DND-41 (cell line): ENCODE results near the gene BNC2.

Experiments used
- ATAC-seq: fragments of 200-7000 bp; cut with Tn5 transposase; 3 replicates; pipeline ENCODE4 v1.9.1; 2021; ENCODE audit warnings: low read depth; ENCODE audit not compliant: insufficient read depth
- DNase-seq: peaks from one replicate; pipeline ENCODE4 v3.0.0-alpha.2; 2020
- H2AFZ ChIP-seq: 2 replicates; pipeline ENCODE4 v1.6.0; 2012; ENCODE audit warnings: low read depth, low read length
- H3K27ac ChIP-seq: 2 replicates; pipeline ENCODE4 v1.5.1; 2012; ENCODE audit warnings: low read length, inconsistent platforms
- H3K27me3 ChIP-seq: fragments of 200-600 bp; sonication (generic); 2 replicates; pipeline ENCODE4 v1.6.0; 2012; ENCODE audit warnings: low read length, mild to moderate bottlenecking, inconsistent platforms; ENCODE audit not compliant: insufficient read depth, poor library complexity
- H3K36me3 ChIP-seq: 2 replicates; pipeline ENCODE4 v1.5.1; 2012; ENCODE audit warnings: low read length, inconsistent platforms; ENCODE audit not compliant: insufficient read depth
- H3K4me1 ChIP-seq: 2 replicates; pipeline ENCODE4 v1.5.1; 2012; ENCODE audit warnings: mild to moderate bottlenecking, low read length; ENCODE audit not compliant: insufficient read depth
- H3K4me2 ChIP-seq: 2 replicates; pipeline ENCODE4 v1.6.0; 2012; ENCODE audit warnings: mild to moderate bottlenecking, moderate library complexity, low read length, inconsistent platforms; ENCODE audit not compliant: insufficient read depth
- H3K4me3 ChIP-seq, 2 experiments: fragments of 200-600 bp in 1 of 2; shearing (Covaris generic) in 1 of 2; 2 replicates each; pipeline ENCODE4 v1.5.1; 2012 to 2016; ENCODE audit warnings: inconsistent platforms in 2 of 2, low read length in 2 of 2, mild to moderate bottlenecking in 2 of 2, low read depth in 1 of 2, moderate library complexity in 1 of 2
- H3K79me2 ChIP-seq: 2 replicates; pipeline ENCODE4 v1.6.0; 2012; ENCODE audit warnings: low read length, inconsistent platforms; ENCODE audit not compliant: insufficient read depth
- H3K9ac ChIP-seq: 2 replicates; pipeline ENCODE4 v1.6.0; 2012; ENCODE audit warnings: low read depth, mild to moderate bottlenecking, inconsistent platforms, low read length, moderate library complexity
- H3K9me3 ChIP-seq: 2 replicates; pipeline ENCODE4 v1.5.1; 2012; ENCODE audit warnings: low read length, moderate library complexity, mild to moderate bottlenecking, inconsistent platforms; ENCODE audit not compliant: insufficient read depth, severe bottlenecking
- H4K20me1 ChIP-seq: 2 replicates; pipeline ENCODE4 v1.6.0; 2012; ENCODE audit warnings: low read length; ENCODE audit not compliant: insufficient read depth
- EZH2 ChIP-seq: IDR thresholded peaks from 3 replicates; pipeline ENCODE4 v1.6.1; 2012; ENCODE audit warnings: borderline replicate concordance, low read depth, mild to moderate bottlenecking, moderate library complexity, low read length, inconsistent platforms; ENCODE audit not compliant: severe bottlenecking
- TF ChIP-seq, protein P1 (sequence below): IDR thresholded peaks from 2 replicates; pipeline ENCODE4 v1.5.1; 2012; ENCODE audit warnings: borderline replicate concordance, low read length, moderate library complexity, mild to moderate bottlenecking; ENCODE audit not compliant: poor library complexity, severe bottlenecking; ENCODE audit errors: extremely low read depth

Gene BNC2

DNA sequence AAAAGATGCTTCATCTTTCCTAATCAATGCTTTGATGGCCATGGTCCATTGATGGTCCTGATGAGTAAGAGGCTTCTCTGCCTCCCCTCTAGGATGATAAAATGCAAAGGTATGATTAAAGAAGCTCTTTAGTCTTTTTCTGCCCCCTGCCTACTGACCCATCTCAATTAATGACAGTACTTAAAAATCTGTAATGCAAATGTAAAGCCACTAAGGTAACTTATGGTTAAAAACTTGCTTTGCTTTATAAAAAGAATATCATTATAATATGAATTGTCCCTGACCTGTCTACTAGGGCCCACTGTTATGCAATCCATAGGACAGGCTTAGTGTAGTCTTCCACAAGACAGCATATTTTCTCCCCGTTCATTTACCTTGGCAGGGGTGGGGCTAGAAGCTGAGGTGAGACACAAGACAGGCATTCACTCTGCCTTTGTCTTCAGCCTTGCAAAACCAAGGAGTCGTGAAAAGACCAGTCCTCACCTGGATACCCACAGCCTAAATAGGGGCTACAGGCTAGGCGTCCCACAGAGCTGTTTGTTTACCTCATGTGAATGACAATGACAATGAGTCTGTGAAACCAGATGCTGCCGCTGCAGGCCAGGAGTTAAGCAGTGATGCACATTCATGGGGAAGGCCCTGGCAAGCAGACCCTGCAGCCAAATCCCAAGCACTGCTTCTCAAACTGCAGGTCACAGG, 60.4 kb downstream of the BNC2 start:
- Histone ChIP-seq H3K4me2 (no peak overlapping the region), H2AFZ (no peak overlapping the region), H3K36me3 (no peaks in the 10 kb centered on the region), H3K4me3 (no peak overlapping the region), H4K20me1 (no peaks in the 10 kb centered on the region), H3K27ac (no peak overlapping the region), H3K9ac (no peak overlapping the region), H3K9me3 (no peaks in the 10 kb centered on the region), H3K79me2 (no peaks in the 10 kb centered on the region), H3K27me3 (no peaks in the 10 kb centered on the region), H3K4me1 (no peaks in the 10 kb centered on the region)
- TF ChIP-seq EZH2 = no peak
- DNase-seq = no peak
- ATAC-seq = no peak

DNA sequence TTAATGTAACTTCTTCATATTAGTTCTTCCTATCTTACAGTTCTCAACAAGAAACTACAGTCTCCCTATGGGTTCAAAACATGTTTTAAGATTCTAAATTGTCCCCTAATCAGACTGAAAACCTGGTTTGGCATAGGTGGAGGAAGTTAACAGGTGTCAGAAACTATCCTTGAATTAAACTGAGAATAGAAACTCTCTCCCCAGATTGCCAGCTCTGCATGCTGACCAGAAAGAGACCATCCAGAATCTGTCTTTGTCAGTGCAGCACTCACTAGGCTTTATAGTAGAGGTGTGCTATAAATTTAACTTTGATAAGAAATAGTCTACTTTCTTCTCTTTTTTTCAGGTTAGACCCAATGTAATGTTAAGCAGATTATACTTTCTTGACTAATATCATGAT, 63.8 kb downstream of the BNC2 start:
- no peaks in the 10 kb centered on the region for H3K36me3 ChIP-seq
- no peak overlapping the region for H3K9ac ChIP-seq
- no peak overlapping the region for H3K4me2 ChIP-seq
- TF ChIP-seq EZH2 = no peak
- TF ChIP-seq, protein P1, sequence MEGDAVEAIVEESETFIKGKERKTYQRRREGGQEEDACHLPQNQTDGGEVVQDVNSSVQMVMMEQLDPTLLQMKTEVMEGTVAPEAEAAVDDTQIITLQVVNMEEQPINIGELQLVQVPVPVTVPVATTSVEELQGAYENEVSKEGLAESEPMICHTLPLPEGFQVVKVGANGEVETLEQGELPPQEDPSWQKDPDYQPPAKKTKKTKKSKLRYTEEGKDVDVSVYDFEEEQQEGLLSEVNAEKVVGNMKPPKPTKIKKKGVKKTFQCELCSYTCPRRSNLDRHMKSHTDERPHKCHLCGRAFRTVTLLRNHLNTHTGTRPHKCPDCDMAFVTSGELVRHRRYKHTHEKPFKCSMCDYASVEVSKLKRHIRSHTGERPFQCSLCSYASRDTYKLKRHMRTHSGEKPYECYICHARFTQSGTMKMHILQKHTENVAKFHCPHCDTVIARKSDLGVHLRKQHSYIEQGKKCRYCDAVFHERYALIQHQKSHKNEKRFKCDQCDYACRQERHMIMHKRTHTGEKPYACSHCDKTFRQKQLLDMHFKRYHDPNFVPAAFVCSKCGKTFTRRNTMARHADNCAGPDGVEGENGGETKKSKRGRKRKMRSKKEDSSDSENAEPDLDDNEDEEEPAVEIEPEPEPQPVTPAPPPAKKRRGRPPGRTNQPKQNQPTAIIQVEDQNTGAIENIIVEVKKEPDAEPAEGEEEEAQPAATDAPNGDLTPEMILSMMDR = no peak
- DNase-seq (no peak), ATAC-seq (no peak)
- H3K4me1 ChIP-seq = no peaks in the 10 kb centered on the region
- H2AFZ ChIP-seq = no peak overlapping the region
- H3K4me3 ChIP-seq = no peak overlapping the region
- H3K27me3 ChIP-seq = no peaks in the 10 kb centered on the region
- no peak overlapping the region for H3K27ac ChIP-seq
- H3K79me2 ChIP-seq = no peaks in the 10 kb centered on the region
- H4K20me1 ChIP-seq = no peaks in the 10 kb centered on the region
- H3K9me3 ChIP-seq = no peaks in the 10 kb centered on the region

DNA sequence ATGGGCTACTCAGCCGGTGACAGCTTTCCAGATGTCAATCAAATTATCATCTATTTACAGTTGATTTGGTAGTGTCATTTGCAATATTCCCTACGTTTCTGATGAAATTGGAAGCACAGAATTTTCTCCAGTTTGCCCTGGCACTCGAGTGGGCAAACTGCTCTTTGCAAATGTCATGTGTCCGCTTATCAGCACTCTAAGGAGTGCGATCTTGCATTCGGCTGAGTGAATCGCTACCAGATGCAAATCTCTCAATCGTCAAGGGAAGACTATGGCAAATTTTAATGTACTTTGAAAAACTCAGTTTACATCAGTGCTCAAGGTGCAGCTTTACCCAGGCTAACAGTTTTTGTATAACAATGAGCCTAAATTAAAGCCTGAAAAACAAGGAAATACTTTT, 66.8 kb downstream of the BNC2 start:
- Histone ChIP-seq H2AFZ (no peak overlapping the region), H3K4me2 (no peak overlapping the region), H4K20me1 (no peaks in the 10 kb centered on the region), H3K4me1 (no peaks in the 10 kb centered on the region), H3K36me3 (no peaks in the 10 kb centered on the region), H3K79me2 (no peaks in the 10 kb centered on the region), H3K4me3 (no peak overlapping the region), H3K27me3 (no peaks in the 10 kb centered on the region), H3K9me3 (no peaks in the 10 kb centered on the region), H3K9ac (no peak overlapping the region), H3K27ac (no peak overlapping the region)
- TF ChIP-seq EZH2 = no peak
- TF ChIP-seq, protein P1 = no peak
- DNase-seq (no peak), ATAC-seq (no peak)

DNA sequence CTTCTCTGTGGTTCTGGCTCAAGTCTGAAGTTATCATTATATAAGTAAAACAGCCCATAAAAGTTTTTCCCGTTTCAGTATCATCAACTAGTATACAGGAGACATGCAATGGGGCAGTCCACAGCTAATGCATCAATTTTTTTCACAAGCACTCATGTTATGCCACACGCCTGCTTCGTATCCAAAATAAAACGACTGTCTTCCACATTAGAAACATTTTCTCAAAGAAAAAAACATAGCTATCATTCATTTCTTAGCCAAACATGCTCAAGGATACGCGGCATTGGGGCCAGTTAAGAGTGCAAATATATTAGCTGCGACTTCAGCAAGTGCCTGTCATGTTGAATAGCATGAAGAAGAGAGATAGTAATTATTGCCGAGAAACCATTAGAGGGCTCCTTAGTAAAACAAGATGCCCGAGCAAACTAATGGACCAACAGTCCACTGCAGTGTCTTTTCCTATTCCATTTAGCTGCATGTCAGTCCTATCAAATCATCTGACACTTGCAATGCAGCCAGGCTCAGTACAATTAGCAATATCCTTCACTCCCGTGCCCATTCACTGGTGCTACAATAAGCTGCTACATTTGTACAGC, 68.5 kb downstream of the BNC2 start:
- Histone ChIP-seq H3K27me3 (no peaks in the 10 kb centered on the region), H3K4me3 (no peak overlapping the region), H3K4me1 (no peaks in the 10 kb centered on the region), H3K79me2 (no peaks in the 10 kb centered on the region), H3K36me3 (no peaks in the 10 kb centered on the region), H2AFZ (no peak overlapping the region), H3K9ac (no peak overlapping the region), H4K20me1 (no peaks in the 10 kb centered on the region), H3K27ac (no peak overlapping the region), H3K9me3 (no peaks in the 10 kb centered on the region), H3K4me2 (no peak overlapping the region)
- DNase-seq (no peak), ATAC-seq (no peak)
- TF ChIP-seq, protein P1 = no peak
- no peak for TF ChIP-seq EZH2
